SU-DHL-6 (cell line): ENCODE results near the gene MARCHF7.

Experiments
- CTCF ChIP-seq: fragments of 200-600 bp; sonication (generic); IDR thresholded peaks from one replicate; pipeline ENCODE4 v1.5.1; 2017; ENCODE audit warnings: antibody characterized with exemption, mild to moderate bottlenecking, low read length, moderate library complexity; ENCODE audit not compliant: insufficient read depth, poor library complexity, severe bottlenecking
- EZH2phosphoT487 ChIP-seq: fragments of 200-600 bp; sonication (generic), shearing (Covaris generic); conservative IDR thresholded peaks from 2 replicates; pipeline ENCODE4 v1.6.1; 2018; ENCODE audit warnings: mild to moderate bottlenecking, antibody characterized with exemption, low read length, moderate library complexity, mixed read lengths

- TF ChIP-seq CTCF (no peak), EZH2phosphoT487 (no peak)
Observed at GRCh38 chr2:159750873-159751272, 38.6 kb downstream of the MARCHF7 start.
